Lung (tissue), 12 donors: Measurements from ENCODE around the gene DCTN4. TPM values are rescaled to one million over a fixed set of nuclear protein-coding genes. Genes with fewer than 3 reads are reported as not detected.

ENCODE experiments used
- ATAC-seq: fragments of 200-7000 bp; cut with Tn5 transposase; one replicate; pipeline ENCODE4 v1.9.1; 2020; ENCODE audit warnings: moderate number of reproducible peaks; ENCODE audit not compliant: insufficient read depth, low FRiP score
- DNase-seq, 3 donors: peaks; one replicate each; pipeline ENCODE4 v3.0.0-alpha.2; 2013 to 2017
- H3K27ac ChIP-seq, 2 donors: one replicate each; pipeline ENCODE4 v1.5.1; 2013; ENCODE audit warnings: mild to moderate bottlenecking in 2 of 2, moderate library complexity in 2 of 2, control low read depth in 1 of 2, inconsistent platforms in 1 of 2, low read depth in 1 of 2, low read length in 1 of 2
- H3K27me3 ChIP-seq, 3 donors: one replicate each; pipeline ENCODE4 v1.5.1; 2013; ENCODE audit warnings: low read length in 2 of 3; ENCODE audit not compliant: control insufficient read depth in 3 of 3, insufficient read depth in 3 of 3
- H3K36me3 ChIP-seq, 4 donors: one replicate each; pipeline ENCODE4 v1.5.1; 2013; ENCODE audit warnings: low read length in 4 of 4, mild to moderate bottlenecking in 1 of 4, moderate library complexity in 1 of 4; ENCODE audit not compliant: control insufficient read depth in 4 of 4, insufficient read depth in 4 of 4
- H3K4me1 ChIP-seq, 5 donors: one replicate each; pipeline ENCODE4 v1.5.1; 2013; ENCODE audit warnings: low read length in 5 of 5, mild to moderate bottlenecking in 2 of 5, moderate library complexity in 1 of 5; ENCODE audit not compliant: control insufficient read depth in 5 of 5, insufficient read depth in 5 of 5
- H3K4me3 ChIP-seq: one replicate; pipeline ENCODE4 v1.5.1; 2013; ENCODE audit warnings: mild to moderate bottlenecking, control low read depth, moderate library complexity
- H3K9ac ChIP-seq, 2 donors: one replicate each; pipeline ENCODE4 v1.5.1; 2013; ENCODE audit warnings: low read length in 2 of 2, control low read depth in 1 of 2; ENCODE audit not compliant: insufficient read depth in 1 of 2
- H3K9me3 ChIP-seq, 4 donors: one replicate each; pipeline ENCODE4 v1.5.1; 2013; ENCODE audit warnings: low read length in 3 of 4, mild to moderate bottlenecking in 1 of 4, moderate library complexity in 1 of 4; ENCODE audit not compliant: control insufficient read depth in 4 of 4, insufficient read depth in 3 of 4
- CTCF ChIP-seq: IDR thresholded peaks from 2 replicates; pipeline ENCODE4 v1.5.1; 2012; ENCODE audit warnings: mild to moderate bottlenecking; ENCODE audit errors: control extremely low read depth, extremely low read depth
- WGBS, 2 donors: extraction: QIAGEN DNeasy Blood & Tissue Kit; methylation state at CpG; one replicate each; pipeline ENCODE4 v1.1.7; 2013; 5-methylcytosine and 5-hydroxymethylcytosine counted together
- polyA plus RNA-seq, 2 donors: library from polyadenylated mRNA; stranded (reverse); fragments of 200-250 nt; gene quantifications; one replicate each; pipeline ENCODE4 v1.2.1, GENCODE V29; 2013
- total RNA-seq, 2 donors: library from RNA; depleted of rRNA in 1 of 2; stranded (reverse); fragments of >200 nt in 1 of 2; gene quantifications; one replicate each; pipeline ENCODE4 v1.2.1, GENCODE V29; 2014 to 2021
- donor health status: control.
- donor health status: control.
- donor health status: Bipolar disorder and iron deficiency.
- donor health status: healthy.
- donor health status: DM: yes; HTN: yes; CAD: no.

Gene DCTN4
- total and polyA plus RNA-seq, 4 donors, result 21.2 to 105 (median 48.1) TPM

- no peak overlapping the region for H3K9ac ChIP-seq
- H3K4me3 ChIP-seq, result no peak overlapping the region
- DNase-seq, result no peak
- ATAC-seq, result no peak
- TF ChIP-seq CTCF, result no peak
- WGBS, 2 donors, result 56 to 78% methylated on average over 4 of the region's 4 CpGs
- H3K9me3 ChIP-seq, result no peaks in the 10 kb centered on the region
- H3K4me1 ChIP-seq, result peaks cover 0 to 19% (median 7%) of the 10 kb centered on the region in 5 donors
- H3K36me3 ChIP-seq, result no peaks in the 10 kb centered on the region
- H3K27me3 ChIP-seq, result no peaks in the 10 kb centered on the region
- H3K27ac ChIP-seq, result peak overlapping the region in 1 of 2 donors; percentile 28
Observed at GRCh38 chr5:150660108-150660831, 98.5 kb downstream of the DCTN4 start.

GRCh38 chr5:150659360-150660107, 99.3 kb downstream of the DCTN4 start:
- H3K4me1 ChIP-seq, result peaks cover 0 to 19% (median 7%) of the 10 kb centered on the region in 5 donors
- no peak overlapping the region for H3K4me3 ChIP-seq
- H3K27ac ChIP-seq, result peak overlapping the region in 1 of 2 donors; percentile 9
- ATAC-seq (no peak), DNase-seq (no peak)
- no peaks in the 10 kb centered on the region for H3K36me3 ChIP-seq
- TF ChIP-seq CTCF, result no peak
- 86 to 96% methylated on average over 11 of the region's 11 CpGs for WGBS, 2 donors
- H3K9ac ChIP-seq, result no peak overlapping the region
- H3K27me3 ChIP-seq, result no peaks in the 10 kb centered on the region
- no peaks in the 10 kb centered on the region for H3K9me3 ChIP-seq

- no peak for TF ChIP-seq CTCF
- ATAC-seq (no peak), DNase-seq (no peak)
- peaks cover 0 to 19% (median 7%) of the 10 kb centered on the region in 5 donors for H3K4me1 ChIP-seq
- 45 to 78% methylated on average over 3 of the region's 3 CpGs for WGBS, 2 donors
- no peak overlapping the region for H3K4me3 ChIP-seq
- peak overlapping the region; percentile 8 to 68 for H3K27ac ChIP-seq
- H3K27me3 ChIP-seq, result no peaks in the 10 kb centered on the region
- H3K9ac ChIP-seq, result no peak overlapping the region
- no peaks in the 10 kb centered on the region for H3K9me3 ChIP-seq
- H3K36me3 ChIP-seq, result no peaks in the 10 kb centered on the region
Observed at GRCh38 chr5:150658699-150659265, 100.0 kb downstream of the DCTN4 start.

Other genes starting within 250 kb of the DCTN4 start
- gene SYNPO, start 118.4 kb downstream of the DCTN4 start, total RNA-seq, result 100 to 1,000 TPM in 1 of 2 donors, 10 to 100 TPM in 1; 10.3 to 111 TPM
- gene SYNPO, start 118.4 kb downstream of the DCTN4 start, polyA plus RNA-seq, result 10 to 100 TPM; 41.0 to 43.8 TPM
- 1 to 10 TPM in 1 of 2 donors, under 1 TPM in 1; 0.55 to 2.4 TPM for gene MYOZ3, start 97.8 kb downstream of the DCTN4 start, total RNA-seq
- gene MYOZ3, start 97.8 kb downstream of the DCTN4 start, polyA plus RNA-seq, result under 1 TPM; 0.39 to 0.40 TPM
- 10 to 100 TPM; 41.9 to 49.9 TPM for gene RBM22, start 58.0 kb downstream of the DCTN4 start, total RNA-seq
- gene RBM22, start 58.0 kb downstream of the DCTN4 start, polyA plus RNA-seq, result 10 to 100 TPM; 27.2 to 35.4 TPM
- 10 to 100 TPM; 14.3 to 19.7 TPM for gene SMIM3, start 19.7 kb upstream of the DCTN4 start, total RNA-seq
- gene SMIM3, start 19.7 kb upstream of the DCTN4 start, polyA plus RNA-seq, result 10 to 100 TPM; 14.0 to 54.8 TPM
- not detected for gene IRGM, start 87.5 kb upstream of the DCTN4 start, total RNA-seq
- gene IRGM, start 87.5 kb upstream of the DCTN4 start, polyA plus RNA-seq, result under 1 TPM in 1 of 2 donors, not detected in 1; 0.25 TPM
- gene ZNF300, start 146.0 kb upstream of the DCTN4 start, total RNA-seq, result 10 to 100 TPM in 1 of 2 donors, 1 to 10 TPM in 1; 2.5 to 11.3 TPM
- 1 to 10 TPM; 1.8 to 3.4 TPM for gene ZNF300, start 146.0 kb upstream of the DCTN4 start, polyA plus RNA-seq